Hepatocyte (in vitro differentiated cells): ENCODE measurements around the gene TREM1.

Experiments used
- CTCF ChIP-seq: fragments of 200-600 bp; sonication (generic); IDR thresholded peaks from 2 replicates; pipeline ENCODE4 v1.5.1; 2016; ENCODE audit warnings: antibody characterized with exemption, mild to moderate bottlenecking; ENCODE audit not compliant: poor library complexity
- EZH2 ChIP-seq: fragments of 200-600 bp; sonication (generic); IDR thresholded peaks from 2 replicates; pipeline ENCODE4 v1.6.1; 2016; ENCODE audit warnings: antibody characterized with exemption, mild to moderate bottlenecking, borderline replicate concordance
- EZH2phosphoT487 ChIP-seq: fragments of 200-600 bp; sonication (generic); IDR thresholded peaks from one replicate; pipeline ENCODE4 v1.6.1; 2018; ENCODE audit warnings: antibody characterized with exemption, mild to moderate bottlenecking, low read depth, moderate library complexity; ENCODE audit not compliant: unreplicated experiment, severe bottlenecking

GRCh38 chr6:41231246-41231645 lies 55.2 kb downstream of the TREM1 start:
- TF ChIP-seq CTCF (no peak), EZH2phosphoT487 (no peak), EZH2 (no peak)
